Caco-2 (cell line): ENCODE measurements around the gene PIK3IP1. TPM values are rescaled to one million over a fixed set of nuclear protein-coding genes. Genes with fewer than 3 reads are reported as not detected.

ENCODE experiments used
- BruUV-seq: library from RNA; stranded (reverse); fragments of 400-500 nt; replicated peaks from 2 replicates; lab custom pipeline; 2021; lab: Mats Ljungman, UMichigan
- CTCF ChIA-PET: fragments of 300-600 bp; sonication (Branson Sonifier 250); formaldehyde crosslinking; loops from one replicate; lab custom pipeline; 2022; ENCODE audit warnings: antibody characterized with exemption; lab: Charles Lee
- POLR2A ChIA-PET: fragments of 300-600 bp; sonication (Branson Sonifier 250); formaldehyde crosslinking; loops from one replicate; lab custom pipeline; 2022; ENCODE audit warnings: antibody characterized with exemption; lab: Charles Lee
- DNase-seq, 2 experiments: peaks; one replicate each; pipeline versions ENCODE4 v3.0.0 to v3.0.0-alpha.2; 2020 to 2022
- H3K27me3 ChIP-seq: replicated peaks from 2 replicates; pipeline ENCODE4 v1.6.0; 2011; ENCODE audit warnings: low read length; ENCODE audit not compliant: control insufficient read depth, insufficient read depth
- H3K36me3 ChIP-seq: 2 replicates; pipeline ENCODE4 v1.5.1; 2011; ENCODE audit warnings: low read length; ENCODE audit not compliant: control insufficient read depth, insufficient read depth
- H3K4me1 ChIP-seq: fragments of 250-450 bp; sonication (Bioruptor Pico); 2 replicates; pipeline ENCODE4 v1.5.1; 2020; ENCODE audit warnings: mild to moderate bottlenecking
- H3K4me3 ChIP-seq: 2 replicates; pipeline ENCODE4 v1.5.1; 2011; ENCODE audit warnings: low read depth, mild to moderate bottlenecking, control low read depth, low read length
- H3K9me3 ChIP-seq: fragments of 250-450 bp; sonication (Bioruptor Pico); 2 replicates; pipeline ENCODE4 v1.5.1; 2020; ENCODE audit warnings: mild to moderate bottlenecking, moderate library complexity
- H3K27ac Mint-ChIP-seq: one replicate; pipeline ENCODE4 v1.8.0; 2022; ENCODE audit warnings: mixed read lengths; ENCODE audit not compliant: unreplicated experiment
- H3K27me3 Mint-ChIP-seq: one replicate; pipeline ENCODE4 v1.8.0; 2022; ENCODE audit warnings: mixed read lengths; ENCODE audit not compliant: insufficient read depth, unreplicated experiment
- H3K36me3 Mint-ChIP-seq: one replicate; pipeline ENCODE4 v1.8.0; 2022; ENCODE audit warnings: mild to moderate bottlenecking, mixed read lengths; ENCODE audit not compliant: insufficient read depth, unreplicated experiment
- H3K4me1 Mint-ChIP-seq: one replicate; pipeline ENCODE4 v1.8.0; 2022; ENCODE audit warnings: low read depth, mixed read lengths; ENCODE audit not compliant: unreplicated experiment
- H3K4me3 Mint-ChIP-seq: one replicate; pipeline ENCODE4 v1.8.0; 2022; ENCODE audit warnings: mild to moderate bottlenecking, moderate library complexity, mixed read lengths; ENCODE audit not compliant: unreplicated experiment
- H3K9me3 Mint-ChIP-seq: one replicate; pipeline ENCODE4 v1.8.0; 2022; ENCODE audit warnings: mixed read lengths; ENCODE audit not compliant: unreplicated experiment
- CTCF ChIP-seq, 2 experiments: fragments of 200-600 bp in 1 of 2; IDR thresholded peaks; 1 replicate in 1 of 2; 2 replicates in 1 of 2; pipeline versions ENCODE4 v1.5.1 to v1.8.0; 2011 to 2022; ENCODE audit warnings: antibody characterized with exemption in 1 of 2, control low read depth in 1 of 2, inconsistent platforms in 1 of 2, low read depth in 1 of 2, low read length in 1 of 2, mild to moderate bottlenecking in 1 of 2, moderate library complexity in 1 of 2; ENCODE audit not compliant: insufficient read depth in 1 of 2, severe bottlenecking in 1 of 2, unreplicated experiment in 1 of 2
- intact Hi-C: fragments of 100-400 bp; cut with micrococcal nuclease; formaldehyde crosslinking; loops from one replicate; pipeline ENCODE4 v1.10.0; 2022; ENCODE audit not compliant: unreplicated experiment
- total RNA-seq: library from RNA; stranded (reverse); gene quantifications from 2 replicates; pipeline ENCODE4 v1.2.3, GENCODE V29; 2022

PIK3IP1 gene
- total RNA-seq, 1 experiment from 2014 or later = 0.68 TPM

GRCh38 chr22:31233001-31233400, 59.3 kb downstream of the PIK3IP1 start:
- BruUV-seq = no TSS peak
- intact Hi-C loops = loop anchor here (5.0 to 10.0 kb wide), 2 partner anchors 71 to 268 kb away; partner anchors contain the start of genes MORC2, RNF185 and TUG1
- no peaks in the 10 kb centered on the region for H3K27me3 ChIP-seq
- H3K36me3 ChIP-seq = peaks cover 1% of the 10 kb centered on the region; the same call in 1 of the 2 replicates
- ChIA-PET POLR2A (no interaction called here), CTCF (interaction anchor here (0.5 kb wide), 1 partner anchor 24 kb away, joined by 5 read pairs; no protein-coding TSS in a partner anchor)
- Mint-ChIP-seq H3K9me3 (no peaks in the 10 kb centered on the region), H3K27me3 (no peaks in the 10 kb centered on the region), H3K36me3 (peaks cover 18% of the 10 kb centered on the region), H3K4me1 (peaks cover 17% of the 10 kb centered on the region), H3K4me3 (no peak overlapping the region), H3K27ac (no peak overlapping the region)
- H3K4me3 ChIP-seq = no peak overlapping the region
- no peaks in the 10 kb centered on the region for H3K9me3 ChIP-seq
- DNase-seq = no peak
- no peak for TF ChIP-seq CTCF (IDR thresholded peaks at IDR 0.05; ENCODE audit: insufficient read depth in 1 of 2, low read depth in 1 of 2, low read length in 1 of 2, severe bottlenecking in 1 of 2, unreplicated experiment in 1 of 2)
- H3K4me1 ChIP-seq = peaks cover 20% of the 10 kb centered on the region

Other genes starting within 250 kb of the PIK3IP1 start
- gene SMTN, start 211.2 kb downstream of the PIK3IP1 start, total RNA-seq = 69.8 and 71.0 TPM in 2 replicates
- 1.3 and 2.0 TPM in 2 replicates for gene SELENOM, start 184.9 kb downstream of the PIK3IP1 start, total RNA-seq
- gene INPP5J, start 169.5 kb downstream of the PIK3IP1 start, total RNA-seq = 6.8 and 7.8 TPM in 2 replicates
- gene PLA2G3, start 152.0 kb downstream of the PIK3IP1 start, total RNA-seq = not detected in 2 replicates
- gene RNF185, start 132.3 kb downstream of the PIK3IP1 start, total RNA-seq = 27.8 and 30.3 TPM in 2 replicates
- gene LIMK2, start 80.2 kb downstream of the PIK3IP1 start, total RNA-seq = 34.8 and 36.3 TPM in 2 replicates
- gene PATZ1, start 53.9 kb upstream of the PIK3IP1 start, total RNA-seq = 36.6 and 40.9 TPM in 2 replicates
- 78.3 and 87.6 TPM in 2 replicates for gene DRG1, start 107.1 kb upstream of the PIK3IP1 start, total RNA-seq
- 37.0 and 39.7 TPM in 2 replicates for gene EIF4ENIF1, start 197.4 kb upstream of the PIK3IP1 start, total RNA-seq
- gene SFI1, start 204.0 kb upstream of the PIK3IP1 start, total RNA-seq = 55.2 and 62.6 TPM in 2 replicates